Esophagus muscularis mucosa (tissue), 4 donors: ENCODE results near the gene C1QL4. TPM values are rescaled to one million over a fixed set of nuclear protein-coding genes. Genes with fewer than 3 reads are reported as not detected.

Experiments used
- DNase-seq: peaks from one replicate; pipeline ENCODE4 v3.0.0-alpha.2; 2017; ENCODE audit errors: extremely low spot score
- H3K27ac ChIP-seq, 4 donors: fragments of 200-600 bp; sonication (generic); replicated peaks in 1 of 4; 1 replicate in 3 of 4; 2 replicates in 1 of 4; pipeline ENCODE4 v1.5.1; 2016 to 2019; ENCODE audit warnings: mild to moderate bottlenecking in 1 of 4
- H3K27me3 ChIP-seq, 4 donors: fragments of 200-600 bp; sonication (generic); one replicate each; pipeline versions ENCODE4 v1.5.1 to v1.6.0; 2016 to 2019
- H3K36me3 ChIP-seq, 4 donors: fragments of 200-600 bp; sonication (generic); one replicate each; pipeline ENCODE4 v1.5.1; 2016 to 2019
- H3K4me1 ChIP-seq, 4 donors: fragments of 200-600 bp; sonication (generic); one replicate each; pipeline ENCODE4 v1.5.1; 2016 to 2019
- H3K4me3 ChIP-seq, 4 donors: fragments of 200-600 bp; sonication (generic); 1 replicate in 2 of 4; 2 replicates in 2 of 4; pipeline ENCODE4 v1.5.1; 2016 to 2019; ENCODE audit warnings: mild to moderate bottlenecking in 4 of 4, moderate library complexity in 1 of 4
- H3K9me3 ChIP-seq, 4 donors: fragments of 200-600 bp; sonication (generic); 1 replicate in 3 of 4; 2 replicates in 1 of 4; pipeline ENCODE4 v1.5.1; 2016 to 2019
- CTCF ChIP-seq, 3 experiments: fragments of 200-600 bp in 2 of 3; fragments of 450-650 bp in 1 of 3; sonication (generic) in 2 of 3; IDR thresholded peaks; one replicate each; pipeline ENCODE4 v1.5.1; 2017 to 2019; ENCODE audit warnings: antibody characterized with exemption in 3 of 3, mild to moderate bottlenecking in 2 of 3, moderate library complexity in 1 of 3
- EP300 ChIP-seq: sonication (generic); formaldehyde crosslinking; IDR thresholded peaks from one replicate; pipeline ENCODE4 v1.6.1; 2017; ENCODE audit warnings: antibody characterized with exemption
- POLR2A ChIP-seq: fragments of 450-650 bp; IDR thresholded peaks from one replicate; pipeline ENCODE4 v1.6.1; 2017; ENCODE audit warnings: antibody characterized with exemption, moderate library complexity, mild to moderate bottlenecking, low read depth
- POLR2AphosphoS5 ChIP-seq, 2 donors: sonication (generic); formaldehyde crosslinking; IDR thresholded peaks; one replicate each; pipeline ENCODE4 v1.6.1; 2017; ENCODE audit warnings: antibody characterized with exemption in 2 of 2
- WGBS: methylation state at CpG from one replicate; pipeline ENCODE4 v1.1.5; 2018; 5-methylcytosine and 5-hydroxymethylcytosine counted together
- intact Hi-C: fragments of 100-400 bp; cut with DNase I; formaldehyde crosslinking; loops from one replicate; pipeline ENCODE4 v1.15.1; 2023
- total RNA-seq, 4 donors: library from RNA; depleted of rRNA; stranded (reverse); fragments of >200 nt; gene quantifications; one replicate each; pipeline versions ENCODE4 v1.1.0 to v1.2.1, GENCODE V29; 2016

C1QL4 gene
- total RNA-seq, 4 donors from 2014 or later: not detected

GRCh38 chr12:49366096-49366651, 29.2 kb upstream of the C1QL4 start:
- no peaks in the 10 kb centered on the region for H3K9me3 ChIP-seq
- intact Hi-C loops: loop anchor here (10.0 kb wide), 1 partner anchor 259 kb away; the partner anchor contains the start of gene PRPF40B
- H3K36me3 ChIP-seq: no peaks in the 10 kb centered on the region
- H3K27me3 ChIP-seq: no peaks in the 10 kb centered on the region
- DNase-seq: no peak
- H3K4me1 ChIP-seq: peaks cover 27 to 34% (median 29%) of the 10 kb centered on the region in 4 donors
- H3K27ac ChIP-seq: peak overlapping the region; percentile 92 to 97 (median 96)
- WGBS: 11% methylated on average over 26 of the region's 38 CpGs
- no peak for TF ChIP-seq POLR2AphosphoS5 (IDR thresholded peaks at IDR 0.05)
- no peak for TF ChIP-seq EP300
- no peak for TF ChIP-seq CTCF (IDR thresholded peaks at IDR 0.05)
- no peak for TF ChIP-seq POLR2A
- H3K4me3 ChIP-seq: peak overlapping the region; percentile 72 to 88 (median 82)

GRCh38 chr12:49365542-49365941, 28.6 kb upstream of the C1QL4 start:
- Histone ChIP-seq H3K9me3 (no peaks in the 10 kb centered on the region), H3K27ac (peak overlapping the region in 3 of 4 donors; percentile 92 to 97 (median 97)), H3K27me3 (peaks cover 0 to 2% (median 0%) of the 10 kb centered on the region in 4 donors), H3K4me3 (peak overlapping the region in 2 of 4 donors; percentile 72 to 82), H3K36me3 (no peaks in the 10 kb centered on the region), H3K4me1 (peaks cover 27 to 34% (median 29%) of the 10 kb centered on the region in 4 donors)
- no peak for TF ChIP-seq CTCF (IDR thresholded peaks at IDR 0.05)
- no peak for TF ChIP-seq EP300
- no peak for TF ChIP-seq POLR2AphosphoS5 (IDR thresholded peaks at IDR 0.05)
- no peak for TF ChIP-seq POLR2A
- intact Hi-C loops: loop anchor here (10.0 kb wide), 1 partner anchor 259 kb away; the partner anchor contains the start of gene PRPF40B
- DNase-seq: no peak
- 83% methylated on average over 5 of the region's 5 CpGs for WGBS

GRCh38 chr12:49364989-49365388, 28.0 kb upstream of the C1QL4 start:
- DNase-seq: no peak
- no peak for TF ChIP-seq POLR2A
- 63% methylated on average over 1 of the region's 1 CpG for WGBS
- no peak overlapping the region for H3K27ac ChIP-seq
- no peaks in the 10 kb centered on the region for H3K36me3 ChIP-seq
- no peak overlapping the region for H3K4me3 ChIP-seq
- peaks cover 0 to 7% (median 0%) of the 10 kb centered on the region in 4 donors for H3K27me3 ChIP-seq
- H3K4me1 ChIP-seq: peaks cover 27 to 32% (median 28%) of the 10 kb centered on the region in 4 donors
- intact Hi-C loops: loop anchor here (10.0 kb wide), 1 partner anchor 260 kb away; the partner anchor contains the start of gene PRPF40B
- no peaks in the 10 kb centered on the region for H3K9me3 ChIP-seq

- TF ChIP-seq POLR2AphosphoS5 (IDR thresholded peaks at IDR 0.05) (no peak), EP300 (no peak), CTCF (IDR thresholded peaks at IDR 0.05) (no peak)
- no peaks in the 10 kb centered on the region for H3K36me3 ChIP-seq
- WGBS: 100% methylated on average over 1 of the region's 1 CpG
- peaks cover 5 to 16% (median 11%) of the 10 kb centered on the region in 4 donors for H3K4me1 ChIP-seq
- DNase-seq: no peak
- peaks cover 0 to 14% (median 2%) of the 10 kb centered on the region in 4 donors for H3K27me3 ChIP-seq
- H3K4me3 ChIP-seq: no peak overlapping the region
- no peak overlapping the region for H3K27ac ChIP-seq
- H3K9me3 ChIP-seq: no peaks in the 10 kb centered on the region
- intact Hi-C loops: loop anchor here (10.0 kb wide), 1 partner anchor 263 kb away; the partner anchor contains the start of gene PRPF40B
These were observed 25.1 kb upstream of the C1QL4 start for GRCh38 chr12:49362077-49362476.

- Histone ChIP-seq H3K36me3 (no peaks in the 10 kb centered on the region), H3K4me1 (peaks cover 0 to 7% (median 4%) of the 10 kb centered on the region in 4 donors), H3K9me3 (no peaks in the 10 kb centered on the region), H3K27ac (no peak overlapping the region), H3K27me3 (peaks cover 0 to 23% (median 2%) of the 10 kb centered on the region in 4 donors), H3K4me3 (no peak overlapping the region)
- 80% methylated on average over 7 of the region's 7 CpGs for WGBS
- no peak for DNase-seq
- no peak for TF ChIP-seq CTCF (IDR thresholded peaks at IDR 0.05)
- TF ChIP-seq POLR2A: no peak
- TF ChIP-seq EP300: no peak
- TF ChIP-seq POLR2AphosphoS5 (IDR thresholded peaks at IDR 0.05): no peak
- intact Hi-C loops: loop anchor here (2.0 to 10.0 kb wide), 2 partner anchors 155 to 265 kb away; partner anchors contain the start of gene PRPF40B
These were observed 22.7 kb upstream of the C1QL4 start for GRCh38 chr12:49359671-49360070.
